ENCODE results near the gene RPS8.

DNA sequence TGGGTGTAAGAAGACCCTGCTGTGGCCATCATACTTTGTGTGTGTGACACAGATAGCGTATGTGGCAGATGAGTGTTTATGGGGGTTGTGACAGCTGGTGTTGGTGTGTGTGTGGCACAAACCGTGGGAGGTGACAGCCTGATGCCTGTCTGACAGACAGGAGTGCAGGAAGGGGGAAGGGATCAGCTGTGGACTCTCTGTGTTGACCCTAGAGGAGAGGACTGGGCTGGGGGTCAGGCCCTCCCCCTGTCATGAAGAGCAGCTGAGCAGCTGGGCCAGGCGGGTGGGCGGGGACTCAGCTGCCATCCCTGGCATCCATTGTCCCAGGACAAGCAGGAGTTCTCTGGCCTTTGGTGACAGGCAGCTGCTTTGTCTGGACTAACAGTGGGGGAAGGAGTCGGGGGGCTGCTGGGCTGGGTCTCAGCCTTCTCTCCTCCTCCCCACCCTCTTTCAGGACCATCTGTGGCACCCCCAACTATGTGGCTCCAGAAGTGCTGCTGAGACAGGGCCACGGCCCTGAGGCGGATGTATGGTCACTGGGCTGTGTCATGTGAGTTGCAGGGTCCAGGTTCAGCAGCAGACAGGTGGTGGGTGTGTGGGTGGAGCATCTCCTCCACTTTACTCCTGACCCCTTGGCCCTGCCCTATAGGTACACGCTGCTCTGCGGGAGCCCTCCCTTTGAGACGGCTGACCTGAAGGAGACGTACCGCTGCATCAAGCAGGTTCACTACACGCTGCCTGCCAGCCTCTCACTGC is 27.1 kb downstream of the RPS8 start:
- TF ChIP-seq, protein P1, sequence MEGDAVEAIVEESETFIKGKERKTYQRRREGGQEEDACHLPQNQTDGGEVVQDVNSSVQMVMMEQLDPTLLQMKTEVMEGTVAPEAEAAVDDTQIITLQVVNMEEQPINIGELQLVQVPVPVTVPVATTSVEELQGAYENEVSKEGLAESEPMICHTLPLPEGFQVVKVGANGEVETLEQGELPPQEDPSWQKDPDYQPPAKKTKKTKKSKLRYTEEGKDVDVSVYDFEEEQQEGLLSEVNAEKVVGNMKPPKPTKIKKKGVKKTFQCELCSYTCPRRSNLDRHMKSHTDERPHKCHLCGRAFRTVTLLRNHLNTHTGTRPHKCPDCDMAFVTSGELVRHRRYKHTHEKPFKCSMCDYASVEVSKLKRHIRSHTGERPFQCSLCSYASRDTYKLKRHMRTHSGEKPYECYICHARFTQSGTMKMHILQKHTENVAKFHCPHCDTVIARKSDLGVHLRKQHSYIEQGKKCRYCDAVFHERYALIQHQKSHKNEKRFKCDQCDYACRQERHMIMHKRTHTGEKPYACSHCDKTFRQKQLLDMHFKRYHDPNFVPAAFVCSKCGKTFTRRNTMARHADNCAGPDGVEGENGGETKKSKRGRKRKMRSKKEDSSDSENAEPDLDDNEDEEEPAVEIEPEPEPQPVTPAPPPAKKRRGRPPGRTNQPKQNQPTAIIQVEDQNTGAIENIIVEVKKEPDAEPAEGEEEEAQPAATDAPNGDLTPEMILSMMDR (IDR thresholded peaks at IDR 0.05; ENCODE audit: low read depth, low read length): no peak
- no peak for TF ChIP-seq EZH2phosphoT487 (IDR thresholded peaks at IDR 0.05; ENCODE audit: low read depth)
